D721Med (cell line): ENCODE results near the gene SORCS2.

Experiments
- DNase-seq: peaks from one replicate; pipeline ENCODE4 v3.0.0; 2011; ENCODE audit warnings: low spot score; ENCODE audit not compliant: insufficient read length
- FAIRE-seq: peaks from 2 replicates; lab custom pipeline; 2011; peaks lifted over from hg19 to GRCh38; lab: Jason Lieb, UNC
- TF ChIP-seq, protein P1 (sequence below): IDR thresholded peaks from 2 replicates; pipeline ENCODE4 v1.5.1; 2012; ENCODE audit warnings: mild to moderate bottlenecking, control low read depth; ENCODE audit not compliant: insufficient read depth; ENCODE audit errors: missing control alignments

Gene SORCS2

GRCh38 chr4:7422898-7423180 lies 230.5 kb downstream of the SORCS2 start:
- FAIRE-seq (no peak), DNase-seq (peak; percentile 8)
- TF ChIP-seq, protein P1, sequence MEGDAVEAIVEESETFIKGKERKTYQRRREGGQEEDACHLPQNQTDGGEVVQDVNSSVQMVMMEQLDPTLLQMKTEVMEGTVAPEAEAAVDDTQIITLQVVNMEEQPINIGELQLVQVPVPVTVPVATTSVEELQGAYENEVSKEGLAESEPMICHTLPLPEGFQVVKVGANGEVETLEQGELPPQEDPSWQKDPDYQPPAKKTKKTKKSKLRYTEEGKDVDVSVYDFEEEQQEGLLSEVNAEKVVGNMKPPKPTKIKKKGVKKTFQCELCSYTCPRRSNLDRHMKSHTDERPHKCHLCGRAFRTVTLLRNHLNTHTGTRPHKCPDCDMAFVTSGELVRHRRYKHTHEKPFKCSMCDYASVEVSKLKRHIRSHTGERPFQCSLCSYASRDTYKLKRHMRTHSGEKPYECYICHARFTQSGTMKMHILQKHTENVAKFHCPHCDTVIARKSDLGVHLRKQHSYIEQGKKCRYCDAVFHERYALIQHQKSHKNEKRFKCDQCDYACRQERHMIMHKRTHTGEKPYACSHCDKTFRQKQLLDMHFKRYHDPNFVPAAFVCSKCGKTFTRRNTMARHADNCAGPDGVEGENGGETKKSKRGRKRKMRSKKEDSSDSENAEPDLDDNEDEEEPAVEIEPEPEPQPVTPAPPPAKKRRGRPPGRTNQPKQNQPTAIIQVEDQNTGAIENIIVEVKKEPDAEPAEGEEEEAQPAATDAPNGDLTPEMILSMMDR, result no peak

DNA sequence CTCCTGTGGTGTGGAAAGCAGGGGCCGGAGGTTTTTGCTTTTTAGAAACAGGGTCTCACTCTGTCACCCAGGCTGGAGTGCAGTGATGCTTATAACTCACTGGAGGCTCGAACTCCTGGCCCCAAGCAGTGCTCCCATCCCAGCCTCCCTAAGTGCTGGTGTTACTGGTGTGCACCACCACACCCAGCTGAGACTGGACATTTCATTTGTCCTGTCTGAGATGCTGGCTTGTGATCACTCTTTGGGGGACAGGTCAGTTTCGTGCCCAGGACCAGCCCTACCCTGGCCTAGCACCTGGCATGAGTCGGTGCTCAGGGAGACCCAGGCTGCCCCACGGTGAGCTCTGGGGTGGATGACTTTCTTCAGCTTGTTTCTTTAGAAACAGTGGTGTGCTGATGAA lies 231.1 kb downstream of the SORCS2 start:
- DNase-seq (peak; percentile 11), FAIRE-seq (no peak)
- TF ChIP-seq, protein P1, result no peak

DNA sequence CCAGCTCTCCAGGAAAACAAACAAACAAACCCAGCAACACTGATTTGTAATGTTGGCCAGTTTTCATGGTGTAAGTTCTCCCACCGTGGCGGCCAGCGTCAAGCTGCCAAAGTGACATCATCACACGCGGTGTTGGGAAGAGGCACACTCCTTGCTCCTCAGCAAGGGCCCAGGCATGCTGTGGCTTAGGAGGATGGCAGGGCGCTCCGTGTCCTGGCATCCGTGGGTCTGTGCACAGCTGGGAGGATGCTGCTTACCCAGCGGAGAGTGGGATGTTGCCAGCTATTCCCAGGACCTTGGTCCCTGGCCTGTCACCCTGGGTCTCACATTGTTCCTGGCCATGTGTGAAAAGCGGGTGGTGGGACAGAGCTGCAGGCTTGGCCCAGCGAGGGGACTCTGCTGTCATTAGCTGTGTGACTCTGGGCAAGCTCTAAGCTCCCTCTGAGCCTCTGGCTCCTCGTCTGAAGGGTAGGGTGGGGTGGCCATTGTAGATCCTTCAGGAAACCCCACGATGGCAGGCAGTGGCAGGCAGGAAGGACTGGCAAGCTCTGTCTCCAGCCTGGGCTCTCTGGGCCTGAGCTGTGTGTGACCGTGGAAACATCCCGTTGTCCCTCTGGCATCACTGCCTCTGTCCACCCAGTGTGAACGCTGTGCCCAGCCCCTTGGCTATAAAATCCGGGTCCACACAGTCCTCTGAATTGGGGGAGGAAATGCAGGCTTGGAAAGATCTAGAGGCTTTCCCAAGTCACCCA lies 231.6 kb downstream of the SORCS2 start:
- TF ChIP-seq, protein P1, result no peak
- DNase-seq (peak; percentile 12), FAIRE-seq (no peak)

DNA sequence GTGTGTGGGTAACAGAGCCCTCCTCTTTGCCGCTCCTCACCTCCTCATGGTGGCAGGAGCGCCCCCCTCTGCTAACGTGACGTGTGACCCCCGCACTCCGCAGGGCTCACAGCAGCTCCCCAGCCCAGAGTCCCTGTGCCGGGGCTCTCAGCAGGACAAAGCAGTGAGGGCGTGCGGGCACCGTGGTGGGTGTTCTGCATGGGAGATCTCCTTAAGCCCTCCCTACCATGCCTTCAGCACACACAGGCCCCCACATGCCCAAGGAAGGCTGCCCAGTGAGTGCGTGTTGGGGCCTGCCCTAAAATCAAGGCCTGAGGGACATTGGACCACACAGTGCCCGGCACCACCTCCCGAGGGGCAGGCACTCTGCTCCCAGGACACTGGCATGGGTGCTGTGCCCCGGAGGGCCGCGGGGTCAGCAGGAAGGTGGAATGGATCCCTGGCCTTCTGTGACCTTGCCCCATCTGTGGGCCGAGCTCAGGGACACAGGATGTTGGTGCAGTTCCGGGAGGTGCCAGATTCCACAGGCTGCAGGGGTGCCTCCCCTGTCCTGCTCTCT lies 232.3 kb downstream of the SORCS2 start:
- peak; percentile 10 for DNase-seq
- FAIRE-seq, result no peak
- TF ChIP-seq, protein P1, result no peak

- TF ChIP-seq, protein P1, result no peak
- DNase-seq, result peak; percentile 5
- no peak for FAIRE-seq
Observed at GRCh38 chr4:7425124-7425523, 232.8 kb downstream of the SORCS2 start.

DNA sequence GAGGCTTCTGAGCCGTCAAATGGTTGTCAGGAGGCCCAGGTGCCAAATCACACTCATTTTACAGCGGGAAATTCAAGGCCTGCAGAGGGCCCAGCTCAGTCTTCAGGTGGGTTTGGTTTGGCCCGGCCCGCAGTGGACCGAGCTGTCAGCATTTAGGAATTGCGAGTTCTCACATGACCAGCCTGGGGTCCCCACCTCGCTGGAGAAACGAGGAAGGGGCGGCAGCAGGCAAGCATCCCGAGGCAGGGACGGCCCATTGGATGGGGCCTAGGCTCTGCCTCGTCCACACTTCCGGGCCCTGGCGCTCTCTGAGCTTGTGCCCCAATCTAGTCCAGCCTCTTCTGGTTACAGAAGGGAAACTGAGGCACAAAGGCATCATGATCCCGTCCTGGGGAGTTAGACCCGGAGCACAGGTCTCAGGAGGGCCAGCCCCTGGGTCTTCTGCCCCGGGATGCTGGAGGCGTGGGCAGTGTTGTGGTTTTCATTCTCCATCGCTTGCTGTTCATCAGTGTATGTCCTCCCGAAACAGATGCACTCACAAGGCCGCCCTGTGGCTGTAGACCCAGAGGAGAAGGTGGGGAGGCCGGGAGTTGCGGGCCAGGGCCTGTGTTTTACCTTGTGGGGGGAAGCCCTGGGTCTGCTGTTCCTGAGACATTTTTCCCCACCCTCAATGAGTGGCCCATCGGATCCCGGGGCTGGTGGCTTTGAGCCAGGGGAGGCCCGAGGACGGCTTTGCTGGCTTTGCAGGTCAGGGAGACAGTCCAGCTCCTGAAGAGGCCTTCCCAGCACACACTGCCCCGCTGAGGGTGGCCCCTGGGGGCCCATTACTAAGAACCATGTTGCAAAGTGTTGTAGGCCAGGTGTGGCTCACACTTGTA lies 233.5 kb downstream of the SORCS2 start:
- peak; percentile 3 for DNase-seq
- FAIRE-seq, result no peak
- TF ChIP-seq, protein P1, result no peak
